ENCODE data around the gene MR1. TPM values are rescaled to one million over a fixed set of nuclear protein-coding genes. Genes with fewer than 3 reads are reported as not detected.

Gene MR1
- total and polyA plus RNA-seq, 2 of the 13 experiments (the other 11 are each of a cell fraction or from before 2014, with no cell fraction given), result 7.7 to 10.4 TPM

GRCh38 chr1:181088079-181089016, 54.6 kb downstream of the MR1 start, which contains the start of gene IER5 (continued):
- TF ChIP-seq, protein P1, sequence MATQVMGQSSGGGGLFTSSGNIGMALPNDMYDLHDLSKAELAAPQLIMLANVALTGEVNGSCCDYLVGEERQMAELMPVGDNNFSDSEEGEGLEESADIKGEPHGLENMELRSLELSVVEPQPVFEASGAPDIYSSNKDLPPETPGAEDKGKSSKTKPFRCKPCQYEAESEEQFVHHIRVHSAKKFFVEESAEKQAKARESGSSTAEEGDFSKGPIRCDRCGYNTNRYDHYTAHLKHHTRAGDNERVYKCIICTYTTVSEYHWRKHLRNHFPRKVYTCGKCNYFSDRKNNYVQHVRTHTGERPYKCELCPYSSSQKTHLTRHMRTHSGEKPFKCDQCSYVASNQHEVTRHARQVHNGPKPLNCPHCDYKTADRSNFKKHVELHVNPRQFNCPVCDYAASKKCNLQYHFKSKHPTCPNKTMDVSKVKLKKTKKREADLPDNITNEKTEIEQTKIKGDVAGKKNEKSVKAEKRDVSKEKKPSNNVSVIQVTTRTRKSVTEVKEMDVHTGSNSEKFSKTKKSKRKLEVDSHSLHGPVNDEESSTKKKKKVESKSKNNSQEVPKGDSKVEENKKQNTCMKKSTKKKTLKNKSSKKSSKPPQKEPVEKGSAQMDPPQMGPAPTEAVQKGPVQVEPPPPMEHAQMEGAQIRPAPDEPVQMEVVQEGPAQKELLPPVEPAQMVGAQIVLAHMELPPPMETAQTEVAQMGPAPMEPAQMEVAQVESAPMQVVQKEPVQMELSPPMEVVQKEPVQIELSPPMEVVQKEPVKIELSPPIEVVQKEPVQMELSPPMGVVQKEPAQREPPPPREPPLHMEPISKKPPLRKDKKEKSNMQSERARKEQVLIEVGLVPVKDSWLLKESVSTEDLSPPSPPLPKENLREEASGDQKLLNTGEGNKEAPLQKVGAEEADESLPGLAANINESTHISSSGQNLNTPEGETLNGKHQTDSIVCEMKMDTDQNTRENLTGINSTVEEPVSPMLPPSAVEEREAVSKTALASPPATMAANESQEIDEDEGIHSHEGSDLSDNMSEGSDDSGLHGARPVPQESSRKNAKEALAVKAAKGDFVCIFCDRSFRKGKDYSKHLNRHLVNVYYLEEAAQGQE (IDR thresholded peaks at IDR 0.05; ENCODE audit: borderline replicate concordance in 1 of 2, low read depth in 1 of 2, low read length in 2 of 2), result peak in 1 of 2 experiments; percentile 74; a peak in 1 of 4 replicates
- TF ChIP-seq PPARG (CRISPR knock-in tag; conservative IDR thresholded peaks at IDR 0.05) (peak; percentile 70), CENPBD1 (CRISPR knock-in tag; IDR thresholded peaks at IDR 0.05; ENCODE audit: borderline replicate concordance, low read depth) (no peak), FOXJ3 (CRISPR knock-in tag; IDR thresholded peaks at IDR 0.05; ENCODE audit: borderline replicate concordance) (peak; percentile 18; the same call in 1 of the 2 replicates), ZBTB7B (CRISPR knock-in tag; IDR thresholded peaks at IDR 0.05) (peak; percentile 78), RFXAP (CRISPR knock-in tag; IDR thresholded peaks at IDR 0.05; ENCODE audit: borderline replicate concordance) (peak; percentile 72; the same call in 1 of the 2 replicates), FOXM1 (CRISPR knock-in tag; IDR thresholded peaks at IDR 0.05) (no peak), KLF15 (CRISPR knock-in tag; IDR thresholded peaks at IDR 0.05; ENCODE audit: borderline replicate concordance) (no peak), ATF2 (CRISPR knock-in tag; IDR thresholded peaks at IDR 0.05) (peak; percentile 65; the same call in 1 of the 2 replicates), HOXD1 (CRISPR knock-in tag; IDR thresholded peaks at IDR 0.05) (peak; percentile 61), ZBTB38 (CRISPR knock-in tag; IDR thresholded peaks at IDR 0.05) (peak; percentile 61), CERS6 (CRISPR knock-in tag; IDR thresholded peaks at IDR 0.05) (0 out of 2 replicates have a peak, but pooled peaks have one; percentile 46), MIER3 (CRISPR knock-in tag; IDR thresholded peaks at IDR 0.05; ENCODE audit: borderline replicate concordance) (no peak), ZNF737 (CRISPR knock-in tag; IDR thresholded peaks at IDR 0.05; ENCODE audit: borderline replicate concordance) (no peak), NR3C1 (CRISPR knock-in tag; IDR thresholded peaks at IDR 0.05) (no peak), NFKB2 (CRISPR knock-in tag; IDR thresholded peaks at IDR 0.05; ENCODE audit: borderline replicate concordance) (peak; percentile 71; the same call in 1 of the 2 replicates), FOXC1 (CRISPR knock-in tag; IDR thresholded peaks at IDR 0.05; ENCODE audit: borderline replicate concordance) (peak; percentile 55; the same call in 1 of the 2 replicates), ZNF44 (CRISPR knock-in tag; IDR thresholded peaks at IDR 0.05) (peak; percentile 78), ZNF160 (CRISPR knock-in tag; IDR thresholded peaks at IDR 0.05) (0 out of 2 replicates have a peak, but pooled peaks have one; percentile 35)
- TF ChIP-seq, protein P2, sequence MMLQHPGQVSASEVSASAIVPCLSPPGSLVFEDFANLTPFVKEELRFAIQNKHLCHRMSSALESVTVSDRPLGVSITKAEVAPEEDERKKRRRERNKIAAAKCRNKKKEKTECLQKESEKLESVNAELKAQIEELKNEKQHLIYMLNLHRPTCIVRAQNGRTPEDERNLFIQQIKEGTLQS (CRISPR knock-in tag; IDR thresholded peaks at IDR 0.05), result 0 out of 2 replicates have a peak, but pooled peaks have one; percentile 41
